GM23248 (cell line): ENCODE measurements around the gene CREB3L2. TPM values are rescaled to one million over a fixed set of nuclear protein-coding genes. Genes with fewer than 3 reads are reported as not detected.
A peak's percentile ranks its signal among the peaks of the same experiment; 100 is the strongest.

ENCODE experiments used
- DNase-seq: peaks from one replicate; pipeline ENCODE4 v3.0.0-alpha.2; 2015
- H2AFZ ChIP-seq: fragments of 200-600 bp; sonication (generic); 2 replicates; pipeline ENCODE4 v1.6.1; 2016; ENCODE audit warnings: antibody characterized with exemption
- H3F3A ChIP-seq: fragments of 200-600 bp; sonication (generic); 2 replicates; pipeline ENCODE4 v1.6.1; 2016; ENCODE audit warnings: mild to moderate bottlenecking, antibody characterized with exemption, mixed run types; ENCODE audit not compliant: insufficient read depth
- H3K27ac ChIP-seq: fragments of 200-600 bp; sonication (generic); 2 replicates; pipeline ENCODE4 v1.5.1; 2016; ENCODE audit warnings: mild to moderate bottlenecking
- H3K27me3 ChIP-seq: fragments of 200-600 bp; sonication (generic); replicated peaks from 2 replicates; pipeline ENCODE4 v1.6.1; 2016; ENCODE audit warnings: mild to moderate bottlenecking; ENCODE audit not compliant: insufficient read depth
- H3K36me3 ChIP-seq: fragments of 200-600 bp; sonication (generic); 2 replicates; pipeline ENCODE4 v1.6.1; 2016; ENCODE audit warnings: low read depth, mild to moderate bottlenecking
- H3K4me1 ChIP-seq: fragments of 200-600 bp; sonication (generic); 2 replicates; pipeline ENCODE4 v1.6.1; 2016; ENCODE audit warnings: mild to moderate bottlenecking; ENCODE audit not compliant: insufficient read depth
- H3K4me2 ChIP-seq: fragments of 200-600 bp; sonication (generic); one replicate; pipeline ENCODE4 v1.6.1; 2016; ENCODE audit warnings: mild to moderate bottlenecking; ENCODE audit not compliant: unreplicated experiment
- H3K4me3 ChIP-seq: fragments of 200-600 bp; sonication (generic); 2 replicates; pipeline ENCODE4 v1.5.1; 2016; ENCODE audit warnings: mild to moderate bottlenecking
- H3K79me2 ChIP-seq: fragments of 200-600 bp; sonication (generic); 2 replicates; pipeline ENCODE4 v1.6.1; 2016; ENCODE audit warnings: mild to moderate bottlenecking; ENCODE audit not compliant: insufficient read depth
- H3K9ac ChIP-seq: fragments of 200-600 bp; sonication (generic); 2 replicates; pipeline ENCODE4 v1.6.1; 2016; ENCODE audit warnings: mild to moderate bottlenecking
- H3K9me2 ChIP-seq: fragments of 200-600 bp; sonication (generic); 2 replicates; pipeline ENCODE4 v1.6.1; 2016; ENCODE audit warnings: mixed run types, mild to moderate bottlenecking, moderate library complexity; ENCODE audit not compliant: insufficient read depth
- H3K9me3 ChIP-seq: fragments of 200-600 bp; sonication (generic); one replicate; pipeline ENCODE4 v1.6.1; 2017; ENCODE audit warnings: low read depth
- H4K20me1 ChIP-seq: fragments of 200-600 bp; sonication (generic); 2 replicates; pipeline ENCODE4 v1.6.0; 2016; ENCODE audit not compliant: insufficient read depth
- EZH2 ChIP-seq: fragments of 200-600 bp; sonication (generic); IDR thresholded peaks from 2 replicates; pipeline ENCODE4 v1.6.1; 2018; ENCODE audit warnings: antibody characterized with exemption, mild to moderate bottlenecking; ENCODE audit not compliant: insufficient read depth, poor library complexity, severe bottlenecking
- EZH2phosphoT487 ChIP-seq: fragments of 200-600 bp; sonication (generic); IDR thresholded peaks from 2 replicates; pipeline ENCODE4 v1.6.1; 2018; ENCODE audit warnings: antibody characterized with exemption, moderate library complexity, mild to moderate bottlenecking, low read depth; ENCODE audit not compliant: insufficient read depth
- WGBS, 2 experiments: methylation state at CpG; one replicate each; pipeline ENCODE4 v1.1.6; 2015 to 2017; ENCODE audit warnings: low lambda C conversion rate in 2 of 2, low coverage in 1 of 2; ENCODE audit errors: missing lambda C conversion rate in 2 of 2; 5-methylcytosine and 5-hydroxymethylcytosine counted together
- in situ Hi-C: fragments of 300-500 bp; cut with MboI; formaldehyde crosslinking; loops from 2 replicates; pipeline ENCODE4 v1.15.0; 2020
- polyA plus RNA-seq: library from polyadenylated mRNA; unstranded; fragments of >200 nt; fragmentation: Nextera tagmentation; extraction: Ambion mirVana; gene quantifications from 2 replicates; pipeline ENCODE4 v1.2.1, GENCODE V29; 2016
- total RNA-seq: library from RNA; depleted of rRNA; stranded (reverse); fragments of >200 nt; shearing (Covaris generic); gene quantifications from 2 replicates; pipeline ENCODE4 v1.2.3, GENCODE V29; 2014

Gene CREB3L2
- total and polyA plus RNA-seq, 2 experiments from 2014 or later, result 43.7 to 53.7 TPM

DNA sequence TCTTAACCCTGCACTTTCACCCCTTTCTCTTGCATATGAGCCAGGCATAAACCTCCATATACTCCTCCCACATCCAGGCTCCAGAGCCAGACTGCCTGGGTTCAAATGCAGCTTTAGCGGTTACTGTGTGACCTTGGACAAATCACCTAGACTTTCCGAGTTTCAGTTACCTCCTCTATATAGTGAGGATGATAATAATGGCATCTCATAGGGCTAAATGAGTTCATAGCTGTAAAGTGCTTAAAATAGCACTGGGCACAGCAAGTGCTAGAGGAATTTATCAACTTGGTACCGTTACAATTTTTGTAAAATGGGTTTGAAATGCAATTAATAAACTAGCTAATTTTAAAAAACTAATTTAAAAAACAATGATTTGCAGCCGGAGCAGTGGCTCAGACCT is 101.7 kb downstream of the CREB3L2 start:
- no peaks in the 10 kb centered on the region for H4K20me1 ChIP-seq

DNA sequence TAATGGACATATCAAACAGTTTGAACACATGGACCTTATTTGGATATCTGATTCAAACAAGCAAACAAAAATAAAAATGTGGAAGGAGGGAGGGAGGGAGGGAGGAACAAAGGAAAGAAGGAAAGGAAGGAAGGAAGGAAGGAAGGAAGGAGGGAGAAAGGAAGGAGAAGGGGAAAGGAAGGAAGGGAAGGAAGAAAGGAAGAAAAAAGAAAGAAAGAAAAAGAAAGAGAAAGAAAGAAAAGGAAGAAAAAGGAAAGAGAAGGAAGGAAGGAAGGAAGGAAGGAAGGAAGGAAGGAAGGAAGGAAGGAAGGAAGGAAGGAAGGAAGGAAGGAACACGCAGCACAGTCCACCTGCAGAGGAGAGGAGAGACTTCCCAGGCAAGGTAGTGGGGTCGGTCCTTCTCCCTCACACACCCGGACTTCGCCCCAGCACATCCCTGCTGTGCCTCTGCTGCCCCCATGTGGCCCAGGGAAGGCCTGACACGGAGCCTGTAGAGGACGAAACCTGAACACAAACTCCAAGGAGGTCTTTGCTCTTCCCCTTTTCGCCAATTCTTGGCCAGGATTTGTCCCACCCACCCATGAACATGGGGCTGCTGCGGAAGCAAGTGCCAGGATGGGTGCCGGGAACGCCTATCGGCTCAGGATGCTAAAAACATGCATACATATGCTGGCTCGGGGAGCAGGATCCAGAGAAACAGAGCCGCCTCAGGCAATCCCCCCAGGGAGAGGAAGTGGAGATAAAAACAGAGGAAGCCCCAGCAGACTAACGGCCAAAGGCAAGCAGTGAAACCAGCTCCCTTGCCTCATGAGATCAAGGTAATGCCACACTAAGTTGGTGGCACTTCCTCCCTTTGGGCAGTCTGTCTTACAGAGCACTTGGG is 102.8 kb downstream of the CREB3L2 start:
- Histone ChIP-seq H3K4me3 (no peak overlapping the region), H3K27ac (peak overlapping the region; percentile 3; the same call in 1 of the 2 replicates), H3K36me3 (peaks cover 75% of the 10 kb centered on the region), H3K4me1 (no peaks in the 10 kb centered on the region; the same call in 1 of the 2 replicates), H3K27me3 (no peaks in the 10 kb centered on the region), H3K9ac (no peak overlapping the region), H3K9me3 (no peaks in the 10 kb centered on the region), H4K20me1 (no peaks in the 10 kb centered on the region), H3F3A (peaks cover 58% of the 10 kb centered on the region), H3K79me2 (peaks cover 41% of the 10 kb centered on the region), H3K9me2 (no peaks in the 10 kb centered on the region), H2AFZ (no peak overlapping the region), H3K4me2 (no peak overlapping the region)
- WGBS, 2 experiments, result 17 to 18% methylated on average over 13 to 14 of the region's 14 CpGs
- in situ Hi-C loops, result loop anchor here (5.0 kb wide), 1 partner anchor 247 kb away; no protein-coding TSS in a partner anchor
- peak; percentile 85 for DNase-seq
- TF ChIP-seq EZH2phosphoT487 (no peak), EZH2 (no peak)

More for the DNA sequence above, 101.7 kb downstream of the CREB3L2 start:
- TF ChIP-seq EZH2 (no peak), EZH2phosphoT487 (no peak)
- Histone ChIP-seq H3K9me2 (no peaks in the 10 kb centered on the region), H3K4me2 (no peak overlapping the region), H3K27me3 (no peaks in the 10 kb centered on the region), H3K4me1 (no peaks in the 10 kb centered on the region; the same call in 1 of the 2 replicates), H2AFZ (no peak overlapping the region), H3K4me3 (no peak overlapping the region), H3K79me2 (peaks cover 43% of the 10 kb centered on the region), H3K27ac (no peak overlapping the region), H3K9me3 (no peaks in the 10 kb centered on the region), H3K9ac (no peak overlapping the region), H3F3A (peaks cover 65% of the 10 kb centered on the region), H3K36me3 (peaks cover 76% of the 10 kb centered on the region)
- WGBS, 2 experiments, result 84 to 85% methylated on average over 4 of the region's 4 CpGs
- in situ Hi-C loops, result loop anchor here (25.0 kb wide), 1 partner anchor 837 kb away; no protein-coding TSS in a partner anchor
- no peak for DNase-seq

DNA sequence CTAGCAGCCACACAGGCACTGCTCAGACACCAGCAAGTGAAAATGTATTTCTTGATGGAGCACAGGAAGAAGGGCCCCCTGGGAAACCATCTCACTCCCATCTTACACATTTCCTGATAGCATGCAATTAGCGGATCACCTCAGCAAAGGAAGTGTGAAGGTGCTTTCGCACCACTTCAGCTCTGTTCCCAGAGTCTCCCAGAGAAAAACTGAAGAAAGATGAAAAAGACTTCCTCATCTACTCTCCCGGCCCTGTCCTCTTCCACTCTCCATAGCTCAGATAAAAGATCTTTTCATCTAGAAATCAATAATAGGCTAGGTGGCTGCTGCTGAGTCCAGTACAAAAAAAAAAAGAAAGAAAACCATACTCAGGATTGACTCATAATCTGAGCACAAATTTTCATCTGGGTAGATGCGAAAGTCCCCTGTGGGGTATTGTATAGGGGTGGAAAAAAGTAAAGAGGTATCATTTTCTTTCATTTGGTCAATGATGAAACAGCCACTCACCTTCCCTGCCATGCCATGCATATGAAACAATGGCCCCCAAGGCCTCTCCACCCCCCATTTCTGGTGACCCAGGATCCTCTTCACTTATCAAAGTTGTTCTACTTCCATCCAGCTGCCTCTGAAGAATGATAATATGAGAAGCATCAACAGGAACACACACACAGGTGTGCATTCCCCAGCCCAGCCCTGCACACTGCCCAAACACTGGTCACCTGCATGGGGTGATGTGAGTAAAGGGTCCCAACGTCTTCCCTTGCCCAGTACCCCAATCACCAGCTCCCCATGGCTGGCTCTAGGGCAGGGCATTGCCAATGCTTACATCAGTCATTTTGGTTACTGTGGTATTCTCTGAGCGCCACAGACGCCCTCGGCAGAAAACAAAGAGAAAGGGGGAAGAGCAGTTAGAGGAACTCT is 106.3 kb downstream of the CREB3L2 start:
- Histone ChIP-seq H3K27me3 (no peaks in the 10 kb centered on the region), H3K4me2 (no peak overlapping the region), H3K9ac (no peak overlapping the region), H3K4me1 (no peaks in the 10 kb centered on the region), H3K27ac (no peak overlapping the region), H3K4me3 (no peak overlapping the region), H3K9me3 (no peaks in the 10 kb centered on the region), H4K20me1 (no peaks in the 10 kb centered on the region), H3K79me2 (peaks cover 64% of the 10 kb centered on the region), H2AFZ (no peak overlapping the region), H3F3A (peaks cover 52% of the 10 kb centered on the region), H3K9me2 (no peaks in the 10 kb centered on the region), H3K36me3 (peaks cover 85% of the 10 kb centered on the region)
- DNase-seq, result no peak
- TF ChIP-seq EZH2phosphoT487 (no peak), EZH2 (no peak)
- 87 to 89% methylated on average over 8 of the region's 8 CpGs for WGBS, 2 experiments
- in situ Hi-C loops, result loop anchor here (5.0 kb wide), 1 partner anchor 243 kb away; no protein-coding TSS in a partner anchor

DNA sequence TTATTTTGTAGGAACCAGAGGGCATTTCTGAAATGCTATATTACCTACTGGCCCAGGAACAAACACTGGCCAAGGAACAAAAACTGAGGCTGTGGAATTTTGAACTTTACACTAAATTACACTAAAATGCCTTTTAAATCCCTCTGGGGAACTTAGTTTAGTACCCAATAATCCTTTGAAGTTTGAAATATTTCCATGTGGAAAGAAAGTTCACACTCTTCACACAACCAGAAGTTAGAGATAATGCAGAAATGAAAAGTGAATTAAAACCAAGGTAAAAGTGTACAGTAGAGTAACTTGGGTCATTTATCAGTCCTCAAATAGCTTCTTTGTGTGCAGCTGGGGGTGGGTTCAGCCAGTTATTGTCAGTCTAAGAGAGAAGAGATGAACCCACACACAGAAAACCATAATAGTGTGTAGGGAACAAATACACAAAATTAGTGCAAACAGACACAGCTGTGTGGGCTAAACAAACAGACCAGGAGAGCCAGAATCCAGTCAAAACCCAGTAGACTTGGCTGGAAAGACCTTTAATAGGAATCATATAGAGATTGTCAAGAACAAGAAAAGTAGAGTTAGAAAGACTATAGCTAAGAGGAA is 108.6 kb downstream of the CREB3L2 start:
- Histone ChIP-seq H3K36me3 (peaks cover 91% of the 10 kb centered on the region), H3K4me3 (no peak overlapping the region), H3K4me1 (no peaks in the 10 kb centered on the region), H3K9me3 (no peaks in the 10 kb centered on the region), H3K4me2 (no peak overlapping the region), H3K27me3 (no peaks in the 10 kb centered on the region), H3K79me2 (peaks cover 78% of the 10 kb centered on the region), H4K20me1 (no peaks in the 10 kb centered on the region), H3K27ac (0 out of 2 replicates have a peak overlapping the region, but pooled peaks have one; percentile 3), H2AFZ (no peak overlapping the region), H3F3A (peaks cover 53% of the 10 kb centered on the region), H3K9ac (no peak overlapping the region), H3K9me2 (no peaks in the 10 kb centered on the region)
- DNase-seq, result no peak
- no peak for TF ChIP-seq EZH2phosphoT487
- no peak for TF ChIP-seq EZH2
- in situ Hi-C loops, result no loop called here
